PFSK-1 (cell line): ENCODE data around the gene TMC1.
A peak's percentile ranks its signal among the peaks of the same experiment; 100 is the strongest.

Experiments used
- FOXP2 ChIP-seq: optimal IDR thresholded peaks from 2 replicates; pipeline ENCODE3; 2011; ENCODE audit warnings: borderline replicate concordance, control low read depth, inconsistent platforms; ENCODE audit not compliant: insufficient read depth; ENCODE audit errors: extremely low read length, extremely low read depth
- POLR2AphosphoS5 ChIP-seq: IDR thresholded peaks from 2 replicates; pipeline ENCODE4 v1.6.1; 2012; ENCODE audit warnings: low read depth, mild to moderate bottlenecking, control low read depth, low read length, moderate library complexity
- SIN3A ChIP-seq: IDR thresholded peaks from 2 replicates; pipeline ENCODE4 v1.6.1; 2012; ENCODE audit warnings: mild to moderate bottlenecking, low read length, moderate library complexity, borderline replicate concordance; ENCODE audit not compliant: insufficient read depth
- TAF1 ChIP-seq: IDR thresholded peaks from 2 replicates; pipeline ENCODE4 v1.6.1; 2012; ENCODE audit warnings: low read length, control low read depth, borderline replicate concordance; ENCODE audit not compliant: insufficient read depth
- TF ChIP-seq, protein P1 (sequence below), 2 experiments: IDR thresholded peaks; 2 replicates each; pipeline versions ENCODE4 v1.6.1 to v1.8.0; 2011 to 2012; ENCODE audit warnings: low read depth in 2 of 2, low read length in 2 of 2, control low read depth in 1 of 2, inconsistent platforms in 1 of 2, mild to moderate bottlenecking in 1 of 2, moderate library complexity in 1 of 2; ENCODE audit not compliant: insufficient read depth in 1 of 2

The TMC1 gene

DNA sequence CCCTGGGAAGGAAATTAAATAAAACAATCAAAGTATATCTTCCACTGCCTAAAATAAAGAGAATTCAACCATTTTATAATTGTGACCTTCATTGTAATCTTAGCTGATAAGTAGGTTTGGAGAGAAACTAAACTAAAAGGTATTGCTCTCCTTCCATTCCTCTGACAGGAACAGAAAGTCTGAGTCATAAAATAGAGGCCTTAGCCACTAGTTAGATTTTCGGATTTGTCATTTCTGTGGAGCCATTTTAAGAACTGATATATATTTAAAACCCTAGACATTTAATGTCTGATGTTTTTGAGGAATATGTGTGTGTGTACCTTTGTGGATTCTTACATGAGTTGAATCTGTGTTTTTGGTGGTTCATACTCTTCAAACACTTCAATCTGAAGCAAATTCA, 11.8 kb upstream of the TMC1 start:
- no peak for TF ChIP-seq FOXP2
- no peak for TF ChIP-seq SIN3A
- TF ChIP-seq TAF1 = no peak
- no peak for TF ChIP-seq POLR2AphosphoS5

DNA sequence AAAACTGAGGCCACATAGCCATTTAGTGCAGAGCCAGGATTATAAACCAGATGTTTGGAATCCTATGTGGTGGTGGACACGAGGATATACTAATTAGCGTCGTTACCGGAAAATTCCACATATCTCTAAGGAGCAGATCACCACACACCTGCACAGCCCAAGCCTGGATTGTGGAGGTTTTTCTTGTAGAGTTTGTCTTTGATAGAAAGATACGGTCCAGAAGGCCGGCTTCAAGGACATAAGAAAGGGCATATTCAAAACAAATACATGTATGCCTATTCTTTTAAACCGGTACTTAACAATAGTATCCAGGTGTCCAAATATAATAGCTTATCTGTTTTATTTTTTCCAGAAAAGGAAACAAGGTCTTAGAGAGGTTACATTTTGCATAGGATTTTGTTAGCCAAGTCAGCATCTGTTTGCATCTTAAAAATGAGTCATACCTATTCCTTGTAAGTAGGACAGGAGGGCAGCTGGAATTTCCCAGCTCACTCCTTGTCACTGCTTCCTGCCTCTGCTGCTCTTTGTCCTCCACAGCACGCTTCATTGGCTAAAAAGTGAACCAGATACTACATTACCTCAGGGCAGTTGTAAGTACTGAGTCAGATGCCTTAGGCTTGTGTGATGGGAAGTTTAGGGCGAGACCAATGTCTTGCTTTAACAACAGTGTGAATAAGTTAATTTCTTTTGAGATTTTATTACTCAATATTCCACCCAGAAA, 3.6 kb downstream of the TMC1 start:
- TF ChIP-seq, protein P1, sequence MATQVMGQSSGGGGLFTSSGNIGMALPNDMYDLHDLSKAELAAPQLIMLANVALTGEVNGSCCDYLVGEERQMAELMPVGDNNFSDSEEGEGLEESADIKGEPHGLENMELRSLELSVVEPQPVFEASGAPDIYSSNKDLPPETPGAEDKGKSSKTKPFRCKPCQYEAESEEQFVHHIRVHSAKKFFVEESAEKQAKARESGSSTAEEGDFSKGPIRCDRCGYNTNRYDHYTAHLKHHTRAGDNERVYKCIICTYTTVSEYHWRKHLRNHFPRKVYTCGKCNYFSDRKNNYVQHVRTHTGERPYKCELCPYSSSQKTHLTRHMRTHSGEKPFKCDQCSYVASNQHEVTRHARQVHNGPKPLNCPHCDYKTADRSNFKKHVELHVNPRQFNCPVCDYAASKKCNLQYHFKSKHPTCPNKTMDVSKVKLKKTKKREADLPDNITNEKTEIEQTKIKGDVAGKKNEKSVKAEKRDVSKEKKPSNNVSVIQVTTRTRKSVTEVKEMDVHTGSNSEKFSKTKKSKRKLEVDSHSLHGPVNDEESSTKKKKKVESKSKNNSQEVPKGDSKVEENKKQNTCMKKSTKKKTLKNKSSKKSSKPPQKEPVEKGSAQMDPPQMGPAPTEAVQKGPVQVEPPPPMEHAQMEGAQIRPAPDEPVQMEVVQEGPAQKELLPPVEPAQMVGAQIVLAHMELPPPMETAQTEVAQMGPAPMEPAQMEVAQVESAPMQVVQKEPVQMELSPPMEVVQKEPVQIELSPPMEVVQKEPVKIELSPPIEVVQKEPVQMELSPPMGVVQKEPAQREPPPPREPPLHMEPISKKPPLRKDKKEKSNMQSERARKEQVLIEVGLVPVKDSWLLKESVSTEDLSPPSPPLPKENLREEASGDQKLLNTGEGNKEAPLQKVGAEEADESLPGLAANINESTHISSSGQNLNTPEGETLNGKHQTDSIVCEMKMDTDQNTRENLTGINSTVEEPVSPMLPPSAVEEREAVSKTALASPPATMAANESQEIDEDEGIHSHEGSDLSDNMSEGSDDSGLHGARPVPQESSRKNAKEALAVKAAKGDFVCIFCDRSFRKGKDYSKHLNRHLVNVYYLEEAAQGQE (IDR thresholded peaks at IDR 0.05; ENCODE audit: insufficient read depth in 1 of 2, low read depth in 2 of 2, low read length in 2 of 2) = no peak
- TF ChIP-seq TAF1 (no peak), FOXP2 (no peak), POLR2AphosphoS5 (no peak), SIN3A (no peak)

DNA sequence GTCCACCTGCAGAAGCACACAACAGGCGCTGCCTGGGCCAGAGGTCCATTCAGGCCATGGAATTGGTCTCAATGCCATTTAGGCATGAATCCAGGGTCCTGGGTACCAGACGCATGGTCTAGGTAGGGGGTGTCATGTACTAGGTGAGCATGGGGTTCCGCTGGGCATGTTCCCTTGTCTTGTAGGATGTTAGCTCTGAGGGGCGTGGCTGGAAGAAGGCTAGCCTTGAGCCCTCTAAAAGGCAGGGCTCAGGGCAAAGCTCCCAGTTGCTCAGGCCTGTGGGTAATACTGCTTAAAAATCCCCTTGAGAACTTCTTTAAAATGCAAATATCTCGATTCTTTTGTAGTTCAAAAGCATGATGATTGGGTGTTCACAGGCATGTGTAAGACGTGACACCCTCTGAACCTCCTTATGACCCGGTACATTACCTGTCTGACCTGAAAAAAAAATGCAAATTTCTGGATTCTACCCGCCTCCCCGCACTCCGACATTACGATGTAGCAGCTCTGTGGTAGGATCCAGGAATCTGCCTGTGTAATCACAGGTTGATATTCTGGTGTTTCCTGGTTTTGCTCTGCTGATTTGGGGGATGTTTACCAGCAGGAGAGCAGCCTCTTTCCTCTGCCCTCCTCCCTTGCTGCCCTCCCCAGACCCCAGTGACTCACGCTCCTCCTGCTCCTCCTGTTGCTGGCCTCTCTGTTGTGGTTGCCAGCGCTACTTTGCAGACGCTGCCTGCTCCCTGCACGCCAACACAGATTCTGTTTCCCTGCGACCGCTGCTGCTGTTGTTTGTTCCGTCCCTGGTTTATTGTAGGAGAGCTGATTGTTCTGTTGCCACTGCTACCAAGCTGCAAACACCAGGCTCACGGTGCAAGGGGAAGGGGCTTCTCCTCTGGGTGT, 5.7 kb downstream of the TMC1 start:
- TF ChIP-seq, protein P1 (IDR thresholded peaks at IDR 0.05; ENCODE audit: insufficient read depth in 1 of 2, low read depth in 2 of 2, low read length in 2 of 2) = no peak
- TF ChIP-seq TAF1 (peak; percentile 50; the same call in 1 of the 2 replicates), SIN3A (0 out of 2 replicates have a peak, but pooled peaks have one; percentile 49), POLR2AphosphoS5 (no peak), FOXP2 (peak; percentile 98)

DNA sequence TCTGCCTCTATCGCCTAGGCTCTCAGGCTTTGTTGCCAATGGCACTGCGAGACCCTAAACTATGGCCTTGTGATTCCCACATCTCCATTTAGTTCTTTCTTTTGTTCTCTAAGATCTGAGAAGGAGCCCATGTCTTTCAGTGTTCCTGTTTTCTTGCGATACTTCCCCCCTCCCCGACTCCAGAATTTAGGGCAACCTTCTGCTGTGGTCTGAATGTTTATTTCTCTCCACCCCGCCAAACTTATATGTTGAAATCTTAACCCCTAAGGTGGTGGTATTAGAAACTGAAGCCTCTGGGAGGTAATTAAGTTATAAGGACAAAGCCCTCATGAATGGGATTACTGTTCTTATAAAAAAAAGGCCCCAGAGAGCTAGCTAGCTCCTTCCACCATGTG, 6.4 kb downstream of the TMC1 start:
- TF ChIP-seq TAF1 = no peak
- TF ChIP-seq FOXP2 = no peak
- TF ChIP-seq, protein P1 (IDR thresholded peaks at IDR 0.05; ENCODE audit: insufficient read depth in 1 of 2, low read depth in 2 of 2, low read length in 2 of 2) = no peak
- TF ChIP-seq POLR2AphosphoS5 = no peak
- no peak for TF ChIP-seq SIN3A

DNA sequence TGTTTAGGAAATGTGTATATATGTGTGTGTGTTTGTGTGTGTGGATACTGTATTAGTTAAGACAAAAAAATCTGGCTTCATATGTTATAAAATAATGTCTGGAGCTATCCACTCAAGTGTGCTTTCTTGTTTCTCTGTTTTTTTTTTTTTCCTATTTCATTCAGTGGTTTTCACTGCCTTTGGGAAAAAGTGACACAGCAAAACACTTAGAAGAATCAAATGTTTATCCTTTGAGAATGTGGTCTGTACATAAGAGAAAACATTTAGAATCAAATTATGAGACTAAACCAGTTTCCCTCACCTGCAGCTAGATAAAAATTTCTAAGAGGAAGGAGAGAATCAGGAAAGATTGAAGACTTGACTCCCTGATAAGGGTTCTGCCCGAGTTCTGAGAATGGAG, 8.1 kb downstream of the TMC1 start:
- TF ChIP-seq FOXP2 = no peak
- TF ChIP-seq POLR2AphosphoS5 = no peak
- TF ChIP-seq SIN3A = no peak
- no peak for TF ChIP-seq TAF1
- TF ChIP-seq, protein P1 (IDR thresholded peaks at IDR 0.05; ENCODE audit: insufficient read depth in 1 of 2, low read depth in 2 of 2, low read length in 2 of 2) = no peak
